Fibroblast of pulmonary artery (primary cell): ENCODE results near the gene BAIAP3.
A peak's percentile ranks its signal among the peaks of the same experiment; 100 is the strongest.

Source experiments
- DNase-seq: peaks from one replicate; pipeline ENCODE4 v3.0.0-alpha.2; 2010; ENCODE audit warnings: low read depth
- H3K4me3 ChIP-seq: replicated peaks from 2 replicates; pipeline ENCODE4 v1.5.1; 2011; ENCODE audit warnings: low read depth, mild to moderate bottlenecking, control low read depth, low read length, moderate library complexity
- TF ChIP-seq, protein P1 (sequence below): IDR thresholded peaks from 2 replicates; pipeline ENCODE4 v1.5.1; 2011; ENCODE audit warnings: mild to moderate bottlenecking, control low read depth, low read length, inconsistent platforms; ENCODE audit errors: missing control alignments

Gene BAIAP3

GRCh38 chr16:1341495-1342420 lies 8.3 kb downstream of the BAIAP3 start:
- DNase-seq = no peak
- TF ChIP-seq, protein P1, sequence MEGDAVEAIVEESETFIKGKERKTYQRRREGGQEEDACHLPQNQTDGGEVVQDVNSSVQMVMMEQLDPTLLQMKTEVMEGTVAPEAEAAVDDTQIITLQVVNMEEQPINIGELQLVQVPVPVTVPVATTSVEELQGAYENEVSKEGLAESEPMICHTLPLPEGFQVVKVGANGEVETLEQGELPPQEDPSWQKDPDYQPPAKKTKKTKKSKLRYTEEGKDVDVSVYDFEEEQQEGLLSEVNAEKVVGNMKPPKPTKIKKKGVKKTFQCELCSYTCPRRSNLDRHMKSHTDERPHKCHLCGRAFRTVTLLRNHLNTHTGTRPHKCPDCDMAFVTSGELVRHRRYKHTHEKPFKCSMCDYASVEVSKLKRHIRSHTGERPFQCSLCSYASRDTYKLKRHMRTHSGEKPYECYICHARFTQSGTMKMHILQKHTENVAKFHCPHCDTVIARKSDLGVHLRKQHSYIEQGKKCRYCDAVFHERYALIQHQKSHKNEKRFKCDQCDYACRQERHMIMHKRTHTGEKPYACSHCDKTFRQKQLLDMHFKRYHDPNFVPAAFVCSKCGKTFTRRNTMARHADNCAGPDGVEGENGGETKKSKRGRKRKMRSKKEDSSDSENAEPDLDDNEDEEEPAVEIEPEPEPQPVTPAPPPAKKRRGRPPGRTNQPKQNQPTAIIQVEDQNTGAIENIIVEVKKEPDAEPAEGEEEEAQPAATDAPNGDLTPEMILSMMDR = no peak
- H3K4me3 ChIP-seq = no peak overlapping the region

DNA sequence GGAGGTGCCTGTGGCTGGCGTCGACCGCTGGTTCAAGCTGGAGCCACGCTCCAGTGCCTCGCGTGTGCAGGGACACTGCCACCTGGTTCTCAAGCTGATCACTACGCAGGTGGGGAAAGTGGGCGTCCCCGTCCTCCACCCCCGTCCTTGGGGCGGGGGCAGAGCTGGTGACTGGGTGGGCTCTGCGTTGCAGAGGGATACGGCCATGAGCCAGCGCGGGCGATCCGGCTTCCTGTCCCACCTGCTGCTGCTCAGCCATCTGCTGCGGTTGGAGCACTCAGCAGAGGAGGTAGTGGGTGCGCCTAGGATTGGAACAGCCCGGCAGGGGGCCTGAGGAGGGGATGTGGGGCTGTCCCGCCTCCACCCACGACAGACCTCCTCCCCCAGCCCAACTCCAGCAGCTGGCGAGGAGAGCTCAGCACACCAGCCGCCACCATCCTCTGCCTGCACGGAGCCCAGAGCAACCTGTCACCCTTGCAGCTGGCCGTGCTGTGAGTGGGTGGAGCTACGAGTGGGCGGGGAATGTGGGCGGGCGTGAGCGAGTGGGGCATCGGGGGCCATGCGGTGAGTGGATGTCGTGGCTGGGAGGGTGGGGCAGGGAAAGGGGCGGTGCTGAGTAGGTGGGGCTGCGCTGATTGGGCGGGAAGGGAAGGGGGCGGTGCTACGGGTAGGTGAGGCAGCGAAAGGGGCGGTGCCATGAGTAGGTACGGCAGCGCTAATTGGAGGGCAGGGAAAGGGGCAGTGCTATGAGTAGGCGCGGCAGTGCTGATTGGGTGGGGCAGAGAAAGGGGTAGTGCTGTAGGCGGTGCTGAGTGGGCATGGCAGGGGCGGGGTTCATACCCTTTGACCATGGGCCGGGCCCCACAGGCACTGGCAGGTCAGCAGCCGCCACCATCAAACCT lies 9.3 kb downstream of the BAIAP3 start:
- TF ChIP-seq, protein P1 = no peak
- DNase-seq = peak; percentile 89
- H3K4me3 ChIP-seq = no peak overlapping the region

DNA sequence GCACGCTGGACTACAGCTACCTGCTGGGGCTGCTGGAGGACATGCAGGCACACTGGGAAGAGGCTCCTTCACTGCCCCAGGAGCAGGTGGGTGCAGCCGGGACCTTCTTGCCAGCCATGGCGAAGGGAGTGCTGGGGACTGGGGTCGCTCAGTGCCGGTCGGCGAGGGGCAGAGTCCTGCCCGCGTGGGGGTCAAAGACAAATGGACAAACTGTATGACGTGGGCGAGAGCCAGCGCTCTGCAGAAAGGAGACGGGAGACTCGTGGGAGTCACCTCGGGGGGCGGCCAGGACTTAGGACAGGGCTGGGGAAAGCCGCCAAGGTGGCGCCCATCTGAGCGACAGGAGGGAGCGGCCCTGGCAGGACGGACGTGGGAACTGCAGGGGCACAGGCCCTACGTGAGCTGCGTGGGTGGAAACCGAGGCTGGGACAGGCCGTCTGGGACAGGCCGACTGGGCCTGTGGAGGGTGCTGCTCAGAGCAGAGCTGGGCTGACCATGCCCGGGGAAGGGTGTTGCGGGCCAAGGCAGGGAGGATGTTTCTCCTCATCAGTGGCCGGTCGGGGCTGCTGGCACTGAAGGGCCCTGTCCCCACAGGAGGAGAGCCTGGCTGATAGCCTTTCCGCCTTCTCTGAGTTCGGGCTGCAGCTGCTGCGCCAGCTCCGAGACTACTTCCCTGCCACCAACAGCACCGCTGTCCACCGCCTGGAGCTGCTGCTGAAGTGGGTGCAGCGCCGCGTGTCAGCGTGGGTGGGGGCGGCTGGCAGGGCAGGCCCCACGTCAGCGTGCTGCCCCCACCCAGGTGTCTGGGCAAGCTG lies 10.2 kb downstream of the BAIAP3 start:
- no peak overlapping the region for H3K4me3 ChIP-seq
- TF ChIP-seq, protein P1 = no peak
- DNase-seq = no peak

GRCh38 chr16:1344499-1344898 lies 11.1 kb downstream of the BAIAP3 start:
- TF ChIP-seq, protein P1 = no peak
- no peak for DNase-seq
- H3K4me3 ChIP-seq = no peak overlapping the region

DNA sequence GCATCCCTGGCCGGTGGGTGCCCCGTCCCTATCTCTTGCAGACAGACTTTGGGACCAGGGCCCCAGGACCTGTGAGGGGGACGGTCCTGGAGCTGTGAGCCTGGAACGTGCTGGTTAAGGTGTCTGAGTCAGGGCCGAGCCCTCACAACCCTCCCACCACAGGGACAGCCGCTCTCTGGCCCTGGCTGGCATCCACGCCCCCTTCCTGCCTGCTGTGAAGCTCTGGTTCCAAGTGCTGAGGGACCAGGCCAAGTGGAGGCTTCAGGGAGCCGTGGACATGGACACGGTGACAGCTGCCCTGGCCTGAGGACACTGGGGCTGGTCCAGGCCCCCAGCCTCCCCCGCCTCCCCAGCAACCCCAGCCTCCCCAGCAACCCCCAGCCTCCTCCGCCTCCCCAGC lies 11.6 kb downstream of the BAIAP3 start:
- DNase-seq = no peak
- TF ChIP-seq, protein P1 = no peak
- H3K4me3 ChIP-seq = no peak overlapping the region

DNA sequence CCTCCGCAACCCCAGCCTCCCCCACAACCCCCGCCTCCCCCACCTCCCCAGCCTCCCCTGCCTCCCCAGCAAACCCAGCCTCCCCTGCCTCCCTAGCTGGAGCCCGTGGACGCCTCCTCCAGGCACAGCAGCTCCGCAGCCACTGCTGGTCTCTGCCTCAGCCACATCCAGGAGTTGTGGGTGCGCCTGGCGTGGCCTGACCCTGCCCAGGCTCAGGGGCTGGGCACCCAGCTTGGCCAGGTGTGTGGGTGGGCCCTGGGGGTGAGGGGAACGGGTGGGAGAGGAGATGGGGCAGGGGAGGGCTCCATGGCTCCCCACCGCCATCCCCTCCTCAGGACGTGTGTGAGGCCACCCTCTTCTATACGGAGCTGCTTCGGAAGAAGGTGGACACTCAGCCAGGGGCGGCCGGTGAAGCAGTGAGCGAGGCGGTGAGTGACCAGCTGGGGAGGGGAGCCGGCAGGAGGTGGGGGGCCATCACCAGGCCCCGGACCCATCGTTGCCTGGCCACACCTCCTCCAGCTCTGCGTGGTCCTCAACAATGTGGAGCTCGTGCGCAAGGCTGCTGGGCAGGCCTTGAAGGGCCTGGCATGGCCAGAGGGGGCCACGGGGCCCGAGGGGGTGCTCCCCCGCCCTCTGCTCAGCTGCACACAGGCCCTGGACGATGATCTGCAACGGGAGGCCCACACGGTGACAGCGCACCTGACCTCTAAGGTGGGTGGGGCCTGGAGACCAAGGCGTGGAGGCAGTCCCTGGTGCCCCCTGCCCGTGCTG lies 12.4 kb downstream of the BAIAP3 start:
- TF ChIP-seq, protein P1 = no peak

More for the DNA sequence above, 12.4 kb downstream of the BAIAP3 start:
- no peak overlapping the region for H3K4me3 ChIP-seq
- no peak for DNase-seq
